GM12878 (cell line): Measurements from ENCODE around the gene NMD3. TPM values are rescaled to one million over a fixed set of nuclear protein-coding genes. Genes with fewer than 3 reads are reported as not detected.

Source experiments
- ATAC-seq: fragments of 200-7000 bp; cut with Tn5 transposase; 3 replicates; pipeline ENCODE4 v1.9.1; 2020; ENCODE audit warnings: mild to moderate bottlenecking, moderate library complexity
- BruUV-seq: library from RNA; stranded (reverse); fragments of 400-500 nt; replicated peaks from 2 replicates; lab custom pipeline; 2021; lab: Mats Ljungman, UMichigan
- CTCF ChIA-PET: fragments of 300-600 bp; sonication (Branson Sonifier 250); formaldehyde crosslinking; extraction: SDS; loops from one replicate; lab custom pipeline; 2021; ENCODE audit warnings: inconsistent platforms; lab: Yijun Ruan, JAX
- POLR2A ChIA-PET: fragments of 350-600 bp; formaldehyde crosslinking; extraction: SDS; loops from one replicate; lab custom pipeline; 2021; ENCODE audit warnings: inconsistent platforms; lab: Charles Lee
- RAD21 ChIA-PET: fragments of 300-600 bp; sonication (Branson Sonifier 250); formaldehyde crosslinking; loops from one replicate; lab custom pipeline; 2023; ENCODE audit warnings: antibody characterized with exemption; ENCODE audit not compliant: unreplicated experiment; lab: Charles Lee
- SMC1A ChIA-PET: fragments of 300-600 bp; sonication (Branson Sonifier 250); formaldehyde crosslinking; loops from one replicate; lab custom pipeline; 2023; ENCODE audit not compliant: unreplicated experiment, uncharacterized antibody; lab: Charles Lee
- DNase-seq: peaks from one replicate; pipeline ENCODE4 v3.0.0-alpha.2; 2011; ENCODE audit warnings: low read depth, low spot score
- FAIRE-seq: peaks from 3 replicates; lab custom pipeline; 2011; peaks lifted over from hg19 to GRCh38; lab: Jason Lieb, UNC
- H2AFZ ChIP-seq: 2 replicates; pipeline ENCODE4 v1.6.0; 2011; ENCODE audit warnings: low read depth, low read length, control low read depth; ENCODE audit not compliant: control insufficient read depth
- H3K27ac ChIP-seq: 2 replicates; pipeline ENCODE4 v1.5.1; 2011; ENCODE audit warnings: control low read depth; ENCODE audit not compliant: control insufficient read depth, insufficient read depth
- H3K27me3 ChIP-seq, 2 experiments: replicated peaks in 1 of 2; 2 replicates each; pipeline versions ENCODE4 v1.6.0 to v1.6.1; 2011; ENCODE audit warnings: low read length in 1 of 2; ENCODE audit not compliant: control insufficient read depth in 2 of 2, insufficient read depth in 2 of 2
- H3K36me3 ChIP-seq, 2 experiments: 2 replicates each; pipeline ENCODE4 v1.5.1; 2011; ENCODE audit warnings: low read length in 1 of 2; ENCODE audit not compliant: control insufficient read depth in 2 of 2, insufficient read depth in 2 of 2
- H3K4me1 ChIP-seq: 2 replicates; pipeline ENCODE4 v1.6.1; 2011; ENCODE audit warnings: mild to moderate bottlenecking, low read length, moderate library complexity, mixed read lengths; ENCODE audit not compliant: control insufficient read depth, insufficient read depth
- H3K4me2 ChIP-seq: 2 replicates; pipeline ENCODE4 v1.6.0; 2011; ENCODE audit warnings: control low read depth; ENCODE audit not compliant: control insufficient read depth, insufficient read depth
- H3K4me3 ChIP-seq: fragments of 200-600 bp; sonication (generic); 2 replicates; pipeline ENCODE4 v1.5.1; 2016
- H3K79me2 ChIP-seq: 2 replicates; pipeline ENCODE4 v1.6.0; 2011; ENCODE audit warnings: low read length; ENCODE audit not compliant: control insufficient read depth, insufficient read depth
- H3K9ac ChIP-seq: 2 replicates; pipeline ENCODE4 v1.8.0; 2011; ENCODE audit warnings: low read length, control low read depth, mixed read lengths; ENCODE audit not compliant: control insufficient read depth, insufficient read depth
- H3K9me3 ChIP-seq: replicated peaks from 3 replicates; pipeline ENCODE4 v1.5.1; 2011; ENCODE audit warnings: mild to moderate bottlenecking, low read length; ENCODE audit not compliant: control insufficient read depth, insufficient read depth
- H4K20me1 ChIP-seq: 2 replicates; pipeline ENCODE4 v1.6.0; 2011; ENCODE audit not compliant: control insufficient read depth, insufficient read depth
- ATF2 ChIP-seq: IDR thresholded peaks from 2 replicates; pipeline ENCODE4 v1.6.1; 2012; ENCODE audit warnings: low read length, inconsistent platforms
- ATF3 ChIP-seq: IDR thresholded peaks from 2 replicates; pipeline ENCODE4 v1.6.1; 2011; ENCODE audit warnings: low read depth, mild to moderate bottlenecking, low read length, moderate library complexity, borderline replicate concordance; ENCODE audit errors: extremely low read depth
- BMI1 ChIP-seq: fragments of 450-650 bp; IDR thresholded peaks from 2 replicates; pipeline ENCODE4 v1.6.1; 2016; ENCODE audit warnings: mild to moderate bottlenecking, moderate library complexity, borderline replicate concordance
- EGR1 ChIP-seq, 2 experiments: IDR thresholded peaks; 1 replicate in 1 of 2; 2 replicates in 1 of 2; pipeline ENCODE4 v1.6.1; 2011 to 2012; ENCODE audit warnings: low read depth in 2 of 2, low read length in 2 of 2, borderline replicate concordance in 1 of 2, mild to moderate bottlenecking in 1 of 2, moderate library complexity in 1 of 2
- GABPA ChIP-seq: IDR thresholded peaks from 2 replicates; pipeline ENCODE4 v1.6.1; 2014; ENCODE audit warnings: antibody characterized with exemption, low read depth, mild to moderate bottlenecking, inconsistent platforms
- GATAD2B ChIP-seq: fragments of 450-650 bp; conservative IDR thresholded peaks from 2 replicates; pipeline ENCODE4 v1.6.1; 2017; ENCODE audit warnings: low read depth, mild to moderate bottlenecking, moderate library complexity
- HCFC1 ChIP-seq: fragments of 150-350 bp; IDR thresholded peaks from 2 replicates; pipeline ENCODE4 v1.6.1; 2014; ENCODE audit warnings: low read length
- KAT2A ChIP-seq: conservative IDR thresholded peaks from 2 replicates; pipeline ENCODE4 v1.6.1; 2011; ENCODE audit warnings: low read depth, low read length; ENCODE audit not compliant: control insufficient read depth
- NR2C2 ChIP-seq: IDR thresholded peaks from 2 replicates; pipeline ENCODE4 v1.6.1; 2011; ENCODE audit warnings: borderline replicate concordance, low read depth; ENCODE audit not compliant: control insufficient read depth, insufficient read length
- NR2F1 ChIP-seq: fragments of 450-650 bp; conservative IDR thresholded peaks from 2 replicates; pipeline ENCODE4 v1.6.1; 2017; ENCODE audit warnings: mild to moderate bottlenecking
- POU2F2 ChIP-seq: IDR thresholded peaks from 3 replicates; pipeline ENCODE4 v1.6.1; 2011; ENCODE audit warnings: low read depth, mild to moderate bottlenecking, low read length, borderline replicate concordance
- SMAD1 ChIP-seq: fragments of 450-650 bp; IDR thresholded peaks from 2 replicates; pipeline ENCODE4 v1.6.1; 2018; ENCODE audit warnings: mild to moderate bottlenecking, low read depth; ENCODE audit not compliant: partially characterized antibody
- TCF3 ChIP-seq: IDR thresholded peaks from 2 replicates; pipeline ENCODE4 v1.6.1; 2012; ENCODE audit warnings: low read depth, mild to moderate bottlenecking, low read length, borderline replicate concordance; ENCODE audit not compliant: insufficient read depth
- USF1 ChIP-seq: IDR thresholded peaks from 2 replicates; pipeline ENCODE4 v1.6.1; 2011; ENCODE audit warnings: borderline replicate concordance, low read depth, mild to moderate bottlenecking, moderate library complexity, mixed read lengths, low read length; ENCODE audit not compliant: insufficient read depth; ENCODE audit errors: extremely low read length
- YBX1 ChIP-seq: fragments of 450-650 bp; IDR thresholded peaks from 2 replicates; pipeline ENCODE4 v1.6.1; 2016; ENCODE audit warnings: antibody characterized with exemption
- whole genome bisulfite sequencing: methylation state at CpG from one replicate; pipeline ENCODE4 v1.1.6; 2016; ENCODE audit warnings: low lambda C conversion rate; ENCODE audit not compliant: insufficient replicate concordance, insufficient coverage; ENCODE audit errors: missing lambda C conversion rate; 5-methylcytosine and 5-hydroxymethylcytosine counted together
- in situ Hi-C: fragments of 300-500 bp; cut with MboI; formaldehyde crosslinking; loops from 9 replicates; pipeline ENCODE4 v1.14.3; 2018; ENCODE audit warnings: mixed read lengths
- intact Hi-C: fragments of 100-400 bp; cut with micrococcal nuclease; formaldehyde crosslinking; loops from one replicate; pipeline ENCODE4 v1.14.2; 2022; ENCODE audit not compliant: unreplicated experiment
- polyA plus RNA-seq, 11 experiments: library from polyadenylated mRNA; depleted of rRNA in 4 of 11; unstranded in 6 of 11; stranded (reverse) in 5 of 11; fragments of >200 nt; fragmentation: Nextera tagmentation in 4 of 11; fragmentation: Illumina TruSeq in 1 of 11; extraction: Ambion mirVana in 4 of 11; extraction: Trizol in 1 of 11; gene quantifications; 1 replicate in 1 of 11; 2 replicates in 10 of 11; pipeline versions ENCODE4 v1.2.1 to v1.2.3, GENCODE V29; 2011 to 2016; ENCODE audit warnings: inconsistent platforms in 2 of 11, missing spikeins in 2 of 11, low read depth in 1 of 11
- total RNA-seq, 4 experiments: library from RNA; depleted of rRNA in 3 of 4; stranded (reverse); fragments of >200 nt in 3 of 4; fragmentation: Illumina TruSeq in 1 of 4; extraction: Trizol in 1 of 4; gene quantifications; 2 replicates each; pipeline versions ENCODE4 v1.2.1 to v1.2.3, GENCODE V29; 2013 to 2021

The NMD3 gene
- total and polyA plus RNA-seq, 10 of the 15 experiments (the other 5 are each of a cell fraction or from before 2014, with no cell fraction given): 34.2 to 66.8 (median 55.7) TPM

GRCh38 chr3:161263057-161263456, 41.9 kb downstream of the NMD3 start:
- SMC1A ChIA-PET: no interaction called here
- Histone ChIP-seq H2AFZ (no peak overlapping the region), H3K4me3 (no peak overlapping the region), H3K9me3 (peaks cover 5% of the 10 kb centered on the region; the same call in 2 of the 3 replicates), H3K4me2 (no peak overlapping the region), H3K9ac (no peak overlapping the region), H3K27ac (no peak overlapping the region), H4K20me1 (no peaks in the 10 kb centered on the region), H3K4me1 (no peaks in the 10 kb centered on the region), H3K36me3 (no peaks in the 10 kb centered on the region; a peak in 1 of 4 replicates), H3K79me2 (no peaks in the 10 kb centered on the region), H3K27me3 (no peaks in the 10 kb centered on the region)
- RAD21 ChIA-PET: no interaction called here
- DNase-seq (no peak), ATAC-seq (no peak), FAIRE-seq (no peak)
- in situ Hi-C loops: no loop called here
- CTCF ChIA-PET: interaction anchor here (1.0 to 2.0 kb wide), 2 partner anchors 12 to 13 kb away, joined by 3 to 5 read pairs; no protein-coding TSS in a partner anchor
- intact Hi-C loops: no loop called here
- 78% methylated on average over 3 of the region's 3 CpGs for WGBS
- no TSS peak for BruUV-seq
- POLR2A ChIA-PET: no interaction called here
- TF ChIP-seq ATF3: no peak
- no peak for TF ChIP-seq HCFC1
- TF ChIP-seq NR2C2: no peak
- TF ChIP-seq SMAD1: no peak
- TF ChIP-seq BMI1: no peak
- TF ChIP-seq GABPA: no peak
- TF ChIP-seq KAT2A: no peak
- TF ChIP-seq GATAD2B: no peak
- TF ChIP-seq ATF2: no peak
- TF ChIP-seq EGR1 (IDR thresholded peaks at IDR 0.05; ENCODE audit: borderline replicate concordance in 1 of 2, low read depth in 2 of 2, low read length in 2 of 2): no peak
- no peak for TF ChIP-seq USF1
- TF ChIP-seq YBX1: no peak
- no peak for TF ChIP-seq NR2F1
- no peak for TF ChIP-seq POU2F2
- no peak for TF ChIP-seq TCF3
